Right atrium auricular region (tissue), 2 donors: ENCODE results near the gene ANTXR1. TPM values are rescaled to one million over a fixed set of nuclear protein-coding genes. Genes with fewer than 3 reads are reported as not detected.

ENCODE experiments used
- DNase-seq: peaks from one replicate; pipeline ENCODE4 v3.0.0-alpha.2; 2019; ENCODE audit warnings: low spot score
- H3K27ac ChIP-seq, 2 donors: fragments of 200-600 bp; sonication (generic); 1 replicate in 1 of 2; 2 replicates in 1 of 2; pipeline ENCODE4 v1.5.1; 2016 to 2019
- H3K27me3 ChIP-seq, 2 donors: fragments of 200-600 bp; sonication (generic); one replicate each; pipeline versions ENCODE4 v1.5.1 to v1.6.0; 2017 to 2019
- H3K36me3 ChIP-seq: fragments of 200-600 bp; sonication (generic); one replicate; pipeline ENCODE4 v1.5.1; 2016
- H3K4me1 ChIP-seq, 2 donors: fragments of 200-600 bp; sonication (generic); one replicate each; pipeline versions ENCODE4 v1.5.1 to v1.6.0; 2017 to 2019
- H3K4me3 ChIP-seq, 2 donors: fragments of 200-600 bp; sonication (generic); 1 replicate in 1 of 2; 2 replicates in 1 of 2; pipeline ENCODE4 v1.5.1; 2017 to 2019; ENCODE audit warnings: mild to moderate bottlenecking in 1 of 2, moderate library complexity in 1 of 2
- H3K9me3 ChIP-seq, 2 donors: fragments of 200-600 bp; sonication (generic); one replicate each; pipeline ENCODE4 v1.5.1; 2019
- CTCF ChIP-seq, 2 donors: fragments of 200-600 bp; sonication (generic); IDR thresholded peaks; one replicate each; pipeline ENCODE4 v1.5.1; 2019; ENCODE audit warnings: antibody characterized with exemption in 2 of 2
- total RNA-seq, 2 donors: library from RNA; depleted of rRNA; stranded (reverse); fragments of >200 nt; gene quantifications; one replicate each; pipeline ENCODE4 v1.1.0, GENCODE V29; 2016

Gene ANTXR1
- 10 to 100 TPM; 27.3 to 52.2 TPM for total RNA-seq

GRCh38 chr2:69013142-69013839 lies at the start of gene ANTXR1:
TSS of gene ANTXR1 (plus strand) at chr2:69013179. CDS start at chr2:69013500, 321 bp downstream.
- DNase-seq: no peak
- H3K36me3 ChIP-seq: no peaks in the 10 kb centered on the region
- H3K4me1 ChIP-seq: peaks cover 0 to 31% of the 10 kb centered on the region in 2 donors
- H3K4me3 ChIP-seq: peak within 1 kb of the TSS; percentile 66 to 67
- TF ChIP-seq CTCF (IDR thresholded peaks at IDR 0.05): peak in 1 of 2 donors; percentile 29
- H3K27ac ChIP-seq: peak within 1 kb of the TSS; percentile 77 to 79
- H3K9me3 ChIP-seq: no peaks in the 10 kb centered on the region
- peaks cover 0 to 4% of the 10 kb centered on the region in 2 donors for H3K27me3 ChIP-seq

- Histone ChIP-seq H3K4me3 (no peak overlapping the region), H3K9me3 (no peaks in the 10 kb centered on the region), H3K4me1 (no peaks in the 10 kb centered on the region), H3K36me3 (no peaks in the 10 kb centered on the region), H3K27me3 (no peaks in the 10 kb centered on the region), H3K27ac (no peak overlapping the region)
- no peak for DNase-seq
- no peak for TF ChIP-seq CTCF (IDR thresholded peaks at IDR 0.05)
These were observed 48.7 kb upstream of the ANTXR1 start for GRCh38 chr2:68964282-68964681.

- no peaks in the 10 kb centered on the region for H3K9me3 ChIP-seq
- no peaks in the 10 kb centered on the region for H3K36me3 ChIP-seq
- H3K4me3 ChIP-seq: no peak overlapping the region
- no peak for DNase-seq
- TF ChIP-seq CTCF (IDR thresholded peaks at IDR 0.05): no peak
- H3K4me1 ChIP-seq: no peaks in the 10 kb centered on the region
- H3K27ac ChIP-seq: no peak overlapping the region
- no peaks in the 10 kb centered on the region for H3K27me3 ChIP-seq
These were observed 44.8 kb upstream of the ANTXR1 start for GRCh38 chr2:68968221-68968620.

GRCh38 chr2:68969736-68970490 lies 43.1 kb upstream of the ANTXR1 start:
- Histone ChIP-seq H3K36me3 (no peaks in the 10 kb centered on the region), H3K4me1 (no peaks in the 10 kb centered on the region), H3K4me3 (no peak overlapping the region), H3K9me3 (no peaks in the 10 kb centered on the region), H3K27me3 (no peaks in the 10 kb centered on the region), H3K27ac (no peak overlapping the region)
- no peak for DNase-seq
- no peak for TF ChIP-seq CTCF (IDR thresholded peaks at IDR 0.05)

GRCh38 chr2:68970566-68971265 lies 42.3 kb upstream of the ANTXR1 start:
- no peaks in the 10 kb centered on the region for H3K36me3 ChIP-seq
- no peaks in the 10 kb centered on the region for H3K27me3 ChIP-seq
- H3K9me3 ChIP-seq: no peaks in the 10 kb centered on the region
- H3K4me1 ChIP-seq: no peaks in the 10 kb centered on the region
- no peak for TF ChIP-seq CTCF (IDR thresholded peaks at IDR 0.05)
- no peak overlapping the region for H3K4me3 ChIP-seq
- no peak overlapping the region for H3K27ac ChIP-seq
- no peak for DNase-seq
